SH-SY5Y (cell line): Measurements from ENCODE around the gene SLC13A3.

Source experiments
- GATA2 ChIP-seq: IDR thresholded peaks from 2 replicates; pipeline ENCODE4 v1.6.1; 2011; ENCODE audit warnings: mild to moderate bottlenecking, low read depth, low read length
- GATA3 ChIP-seq: IDR thresholded peaks from 2 replicates; pipeline ENCODE4 v1.6.1; 2011; ENCODE audit warnings: low read depth, mild to moderate bottlenecking, low read length, moderate library complexity

- no peak for TF ChIP-seq GATA2
- TF ChIP-seq GATA3: no peak
Observed at GRCh38 chr20:46674253-46675083, 23.2 kb upstream of the SLC13A3 start.
